OCI-LY3 (cell line): ENCODE data around the gene WDPCP.

ENCODE experiments used
- H2AFZ ChIP-seq: fragments of 200-600, 300-600 bp; shearing (Covaris generic); 2 replicates; pipeline ENCODE4 v1.6.0; 2014; ENCODE audit warnings: antibody characterized with exemption, low read depth, low read length
- H3K27ac ChIP-seq: fragments of 200-600, 300-600 bp; sonication (generic); 2 replicates; pipeline ENCODE4 v1.5.1; 2014; ENCODE audit warnings: mild to moderate bottlenecking, low read length, moderate library complexity, mixed read lengths
- H3K27me3 ChIP-seq: fragments of 200-600, 300-600 bp; sonication (generic); 2 replicates; pipeline ENCODE4 v1.6.1; 2014; ENCODE audit warnings: low read depth, low read length, mixed read lengths
- H3K36me3 ChIP-seq: fragments of 200-600, 300-600 bp; sonication (generic); replicated peaks from 2 replicates; pipeline ENCODE3; 2014; ENCODE audit warnings: low read depth, low read length, mixed read lengths
- H3K4me1 ChIP-seq: fragments of 300-600, 200-600 bp; sonication (generic); 2 replicates; pipeline ENCODE4 v1.6.1; 2014; ENCODE audit warnings: low read length, mixed read lengths
- H3K4me2 ChIP-seq: fragments of 200-600, 300-600 bp; sonication (generic); 2 replicates; pipeline ENCODE4 v1.6.1; 2014; ENCODE audit warnings: low read length, mixed read lengths
- H3K4me3 ChIP-seq: fragments of 300-600, 200-600 bp; sonication (generic); 2 replicates; pipeline ENCODE4 v1.5.1; 2014; ENCODE audit warnings: antibody characterized with exemption, mild to moderate bottlenecking, low read length, moderate library complexity
- H3K79me2 ChIP-seq: fragments of 300-600, 200-600 bp; shearing (Covaris generic); 2 replicates; pipeline ENCODE4 v1.6.1; 2014; ENCODE audit warnings: mild to moderate bottlenecking, low read length, mixed read lengths
- H3K9ac ChIP-seq: fragments of 300-600, 200-600 bp; shearing (Covaris generic); 2 replicates; pipeline ENCODE4 v1.6.0; 2014; ENCODE audit warnings: mild to moderate bottlenecking, low read length, moderate library complexity
- H3K9me3 ChIP-seq: fragments of 200-600, 300-600 bp; shearing (Covaris generic); 2 replicates; pipeline ENCODE4 v1.6.1; 2014; ENCODE audit warnings: low read length, mixed read lengths; ENCODE audit not compliant: insufficient read depth
- H4K20me1 ChIP-seq: fragments of 200-600, 300-600 bp; sonication (generic); 2 replicates; pipeline ENCODE4 v1.6.1; 2016; ENCODE audit warnings: low read length, mixed read lengths; ENCODE audit not compliant: insufficient read depth
- CTCF ChIP-seq: fragments of 200-600, 300-600 bp; sonication (generic); IDR thresholded peaks from 2 replicates; pipeline ENCODE4 v1.5.1; 2014; ENCODE audit warnings: antibody characterized with exemption, low read length, low read depth
- EZH2phosphoT487 ChIP-seq: fragments of 200-600 bp; shearing (Covaris generic); IDR thresholded peaks from 2 replicates; pipeline ENCODE4 v1.6.1; 2018; ENCODE audit warnings: antibody characterized with exemption, mixed run types, low read depth

The WDPCP gene

GRCh38 chr2:63118821-63119220 lies 469.5 kb downstream of the WDPCP start:
- Histone ChIP-seq H3K27me3 (no peaks in the 10 kb centered on the region), H3K27ac (no peak overlapping the region), H2AFZ (no peak overlapping the region), H3K4me2 (no peak overlapping the region), H3K79me2 (no peaks in the 10 kb centered on the region), H3K9me3 (no peaks in the 10 kb centered on the region), H3K4me3 (no peak overlapping the region), H4K20me1 (no peaks in the 10 kb centered on the region), H3K9ac (no peak overlapping the region), H3K36me3 (no peaks in the 10 kb centered on the region), H3K4me1 (peaks cover under 1% of the 10 kb centered on the region)
- TF ChIP-seq EZH2phosphoT487 (no peak), CTCF (no peak)

- no peaks in the 10 kb centered on the region for H4K20me1 ChIP-seq
- H3K4me1 ChIP-seq, result no peaks in the 10 kb centered on the region
- H3K9me3 ChIP-seq, result 0 out of 2 replicates have a peak, but pooled peaks cover 7% of the 10 kb centered on the region
- H3K4me3 ChIP-seq, result no peak overlapping the region
- H3K27me3 ChIP-seq, result no peaks in the 10 kb centered on the region
- no peak overlapping the region for H3K4me2 ChIP-seq
- no peak overlapping the region for H3K9ac ChIP-seq
- no peak overlapping the region for H3K27ac ChIP-seq
- no peak overlapping the region for H2AFZ ChIP-seq
- H3K79me2 ChIP-seq, result no peaks in the 10 kb centered on the region
- H3K36me3 ChIP-seq, result no peaks in the 10 kb centered on the region
- TF ChIP-seq CTCF (no peak), EZH2phosphoT487 (no peak)
Measured at GRCh38 chr2:63104482-63104881, 483.8 kb downstream of the WDPCP start.

GRCh38 chr2:63101954-63102353 lies 486.3 kb downstream of the WDPCP start:
- Histone ChIP-seq H3K9ac (no peak overlapping the region), H3K9me3 (0 out of 2 replicates have a peak, but pooled peaks cover 7% of the 10 kb centered on the region), H3K27ac (no peak overlapping the region), H3K79me2 (no peaks in the 10 kb centered on the region), H4K20me1 (no peaks in the 10 kb centered on the region), H3K4me1 (no peaks in the 10 kb centered on the region), H3K36me3 (no peaks in the 10 kb centered on the region), H3K4me2 (no peak overlapping the region), H3K27me3 (no peaks in the 10 kb centered on the region), H3K4me3 (no peak overlapping the region), H2AFZ (no peak overlapping the region)
- no peak for TF ChIP-seq CTCF
- TF ChIP-seq EZH2phosphoT487, result no peak

GRCh38 chr2:63099032-63099431 lies 489.2 kb downstream of the WDPCP start:
- Histone ChIP-seq H2AFZ (no peak overlapping the region), H3K36me3 (no peaks in the 10 kb centered on the region), H3K4me3 (no peak overlapping the region), H3K27me3 (no peaks in the 10 kb centered on the region), H3K9me3 (no peaks in the 10 kb centered on the region), H3K4me2 (no peak overlapping the region), H3K79me2 (no peaks in the 10 kb centered on the region), H3K27ac (no peak overlapping the region), H3K9ac (no peak overlapping the region), H4K20me1 (no peaks in the 10 kb centered on the region), H3K4me1 (no peaks in the 10 kb centered on the region)
- no peak for TF ChIP-seq CTCF
- no peak for TF ChIP-seq EZH2phosphoT487
